Mucosa of descending colon (tissue), 3 donors: Measurements from ENCODE around the gene PRICKLE2. TPM values are rescaled to one million over a fixed set of nuclear protein-coding genes. Genes with fewer than 3 reads are reported as not detected.

Source experiments
- ATAC-seq: fragments of 200-7000 bp; cut with Tn5 transposase; one replicate; pipeline ENCODE4 v1.9.1; 2020; ENCODE audit warnings: mild to moderate bottlenecking, moderate library complexity
- DNase-seq, 3 donors: peaks; one replicate each; pipeline ENCODE4 v3.0.0-alpha.2; 2020
- H3K36me3 ChIP-seq: fragments of 200-600 bp; one replicate; pipeline ENCODE4 v1.8.0; 2021; ENCODE audit warnings: low read depth, mild to moderate bottlenecking
- H3K4me1 ChIP-seq: fragments of 200-600 bp; one replicate; pipeline ENCODE4 v1.8.0; 2021; ENCODE audit warnings: low read depth, mild to moderate bottlenecking
- H3K4me3 ChIP-seq: fragments of 200-600 bp; one replicate; pipeline ENCODE4 v1.8.0; 2021; ENCODE audit warnings: mild to moderate bottlenecking
- H3K9me3 ChIP-seq: fragments of 200-600 bp; one replicate; pipeline ENCODE4 v1.8.0; 2021; ENCODE audit warnings: mild to moderate bottlenecking
- intact Hi-C, 2 donors: fragments of 100-400 bp; cut with DNase I in 1 of 2; cut with micrococcal nuclease in 1 of 2; formaldehyde crosslinking; loops; one replicate each; pipeline versions ENCODE4 v1.11.0 to v1.11.1; 2022; cut with DNase I, micrococcal nuclease
- total RNA-seq, 3 donors: library from RNA; stranded (reverse); fragmentation: NEBNext Ultra II Directional in 2 of 3; extraction: Animal tissue kit (Norgen Biotek cat#: 25700) in 2 of 3; gene quantifications; one replicate each; pipeline versions ENCODE4 v1.2.1 to v1.2.4, GENCODE V29; 2021 to 2023
- TF ChIP-seq, protein P1 (sequence below): fragments of 200-600 bp; IDR thresholded peaks from one replicate; pipeline ENCODE4 v1.8.0; 2022; ENCODE audit warnings: antibody characterized with exemption, mild to moderate bottlenecking
- donor health status: DM: no; HTN: no; CAD: no; lungs with moderate emphysema.
- donor health status: DM: no; HTN: no; CAD: no.
- donor health status: DM: no; HTN: yes; CAD: no.

Gene PRICKLE2
- total RNA-seq, 3 donors from 2014 or later = 4.3 to 66.3 (median 7.0) TPM

DNA sequence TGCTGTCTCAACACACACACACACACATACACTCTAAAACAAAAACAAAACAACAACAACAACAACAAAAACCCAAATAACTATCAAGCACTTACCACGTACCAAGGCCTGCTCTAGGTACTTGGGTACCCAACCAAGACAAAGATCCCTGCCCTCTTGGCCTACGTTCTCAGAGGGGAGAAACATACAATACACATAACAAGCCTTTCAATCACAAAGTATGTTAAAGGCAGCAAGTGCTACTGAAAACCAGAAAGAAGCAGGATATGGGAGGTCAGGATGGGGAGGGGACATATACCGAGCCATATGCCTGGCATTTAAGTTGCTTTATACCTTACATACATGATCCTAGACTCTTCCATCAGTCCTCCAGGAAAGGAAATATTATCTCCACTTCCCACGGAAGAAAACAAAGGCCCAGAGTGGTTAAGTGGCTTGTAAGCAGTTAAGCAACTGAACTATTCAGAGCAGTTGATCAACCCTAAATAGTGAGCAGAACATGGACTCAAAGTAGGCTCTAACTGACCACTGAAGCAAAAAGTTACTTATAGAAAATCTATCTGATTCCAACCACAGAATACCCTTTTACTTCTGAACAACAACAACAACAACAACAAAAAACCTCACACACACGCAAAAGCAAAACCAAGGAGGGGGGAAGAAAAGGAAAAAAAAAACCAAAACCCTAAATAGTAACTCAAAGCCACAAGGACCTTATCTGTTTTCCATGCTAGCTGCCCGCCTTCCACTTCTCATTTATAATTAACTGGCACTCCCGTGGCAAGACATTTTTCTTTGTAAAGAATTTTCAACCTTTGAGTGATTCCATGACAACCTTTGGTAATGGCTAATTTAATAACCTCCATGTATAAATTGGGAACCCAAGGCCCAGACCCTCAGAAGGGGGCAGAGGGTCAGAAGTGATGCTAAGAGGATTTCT, 21.0 kb downstream of the PRICKLE2 start:
- intact Hi-C loops = no loop called here
- DNase-seq = no peak
- Histone ChIP-seq H3K4me1 (no peaks in the 10 kb centered on the region), H3K4me3 (no peak overlapping the region), H3K36me3 (no peaks in the 10 kb centered on the region), H3K9me3 (no peaks in the 10 kb centered on the region)
- TF ChIP-seq, protein P1, sequence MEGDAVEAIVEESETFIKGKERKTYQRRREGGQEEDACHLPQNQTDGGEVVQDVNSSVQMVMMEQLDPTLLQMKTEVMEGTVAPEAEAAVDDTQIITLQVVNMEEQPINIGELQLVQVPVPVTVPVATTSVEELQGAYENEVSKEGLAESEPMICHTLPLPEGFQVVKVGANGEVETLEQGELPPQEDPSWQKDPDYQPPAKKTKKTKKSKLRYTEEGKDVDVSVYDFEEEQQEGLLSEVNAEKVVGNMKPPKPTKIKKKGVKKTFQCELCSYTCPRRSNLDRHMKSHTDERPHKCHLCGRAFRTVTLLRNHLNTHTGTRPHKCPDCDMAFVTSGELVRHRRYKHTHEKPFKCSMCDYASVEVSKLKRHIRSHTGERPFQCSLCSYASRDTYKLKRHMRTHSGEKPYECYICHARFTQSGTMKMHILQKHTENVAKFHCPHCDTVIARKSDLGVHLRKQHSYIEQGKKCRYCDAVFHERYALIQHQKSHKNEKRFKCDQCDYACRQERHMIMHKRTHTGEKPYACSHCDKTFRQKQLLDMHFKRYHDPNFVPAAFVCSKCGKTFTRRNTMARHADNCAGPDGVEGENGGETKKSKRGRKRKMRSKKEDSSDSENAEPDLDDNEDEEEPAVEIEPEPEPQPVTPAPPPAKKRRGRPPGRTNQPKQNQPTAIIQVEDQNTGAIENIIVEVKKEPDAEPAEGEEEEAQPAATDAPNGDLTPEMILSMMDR = no peak
- no peak for ATAC-seq

DNA sequence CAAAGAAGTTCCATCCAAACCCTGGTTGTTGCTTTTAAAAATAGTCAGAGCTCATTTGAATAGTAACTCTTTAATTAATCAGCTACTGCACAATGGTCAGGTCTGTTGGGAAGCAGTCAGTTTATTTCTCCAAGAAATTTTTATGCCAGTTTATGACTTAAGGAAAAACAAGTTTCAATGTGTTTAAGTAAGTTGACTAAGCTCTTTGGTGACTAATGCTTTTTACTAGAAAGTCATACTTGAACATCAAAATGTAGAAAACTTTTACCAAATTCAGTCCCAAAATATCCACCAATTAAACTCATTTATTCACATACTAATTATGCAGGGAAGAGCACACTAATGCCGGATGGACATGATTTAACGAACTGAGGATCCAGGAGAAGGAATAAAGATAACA, 22.1 kb downstream of the PRICKLE2 start:
- intact Hi-C loops = no loop called here
- H3K4me1 ChIP-seq = no peaks in the 10 kb centered on the region
- ATAC-seq (no peak), DNase-seq (no peak)
- no peaks in the 10 kb centered on the region for H3K36me3 ChIP-seq
- H3K4me3 ChIP-seq = no peak overlapping the region
- H3K9me3 ChIP-seq = no peaks in the 10 kb centered on the region
- TF ChIP-seq, protein P1 = no peak

DNA sequence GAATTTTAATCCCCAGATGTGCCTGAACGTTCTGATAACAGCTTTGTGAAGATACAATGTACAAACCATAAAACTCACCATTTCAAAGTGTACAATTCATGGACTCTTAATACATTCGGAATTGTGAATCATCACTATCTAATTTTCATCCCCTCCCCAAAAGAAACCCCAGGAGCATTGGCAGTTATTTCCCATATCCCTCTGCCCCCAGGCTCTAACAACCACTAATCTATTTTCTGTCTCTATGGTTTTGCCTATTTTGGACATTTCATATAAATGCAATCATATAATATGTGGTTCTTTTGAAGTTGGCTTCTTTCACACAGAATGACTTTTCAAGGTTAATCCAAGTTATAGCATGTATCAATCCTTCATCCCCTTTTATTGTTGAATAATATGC, 25.3 kb downstream of the PRICKLE2 start:
- TF ChIP-seq, protein P1 = no peak
- Histone ChIP-seq H3K4me3 (no peak overlapping the region), H3K4me1 (no peaks in the 10 kb centered on the region), H3K36me3 (no peaks in the 10 kb centered on the region), H3K9me3 (no peaks in the 10 kb centered on the region)
- no peak for DNase-seq
- no peak for ATAC-seq
- intact Hi-C loops = no loop called here

DNA sequence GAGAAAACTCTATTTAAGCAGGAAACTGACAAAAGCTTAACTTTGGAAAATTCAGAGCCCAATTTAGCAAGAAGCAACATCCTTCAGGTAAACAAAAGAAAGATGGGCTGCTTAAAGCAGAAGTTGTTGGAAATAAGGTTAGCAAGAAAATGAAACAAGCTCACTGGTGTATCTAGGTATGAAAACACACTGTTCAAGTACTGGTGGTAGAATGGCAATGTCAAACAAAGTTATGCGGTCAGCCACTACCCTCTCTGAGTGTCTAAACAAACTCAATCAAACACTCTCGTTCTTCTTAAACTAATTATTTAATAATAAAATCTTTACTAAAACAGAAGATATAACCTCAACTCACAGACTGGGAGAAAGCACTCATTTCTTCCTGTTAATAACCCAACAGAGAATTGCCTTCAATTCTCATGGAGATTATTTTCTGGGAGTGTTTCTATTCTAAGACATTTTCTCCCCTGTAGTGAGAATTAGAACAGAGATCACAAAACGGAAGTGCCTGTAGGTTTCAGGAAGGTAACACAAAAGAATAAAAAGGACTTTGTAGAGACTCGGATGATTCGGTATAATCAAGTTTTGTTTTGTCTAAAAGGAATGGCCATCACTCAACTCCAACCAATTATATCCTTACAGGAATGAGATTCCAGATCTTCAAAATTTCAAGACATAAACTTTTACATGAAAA, 28.9 kb downstream of the PRICKLE2 start:
- H3K4me1 ChIP-seq = no peaks in the 10 kb centered on the region
- no peak overlapping the region for H3K4me3 ChIP-seq
- DNase-seq (no peak), ATAC-seq (no peak)
- H3K36me3 ChIP-seq = no peaks in the 10 kb centered on the region
- TF ChIP-seq, protein P1 = no peak
- no peaks in the 10 kb centered on the region for H3K9me3 ChIP-seq
- intact Hi-C loops = no loop called here

DNA sequence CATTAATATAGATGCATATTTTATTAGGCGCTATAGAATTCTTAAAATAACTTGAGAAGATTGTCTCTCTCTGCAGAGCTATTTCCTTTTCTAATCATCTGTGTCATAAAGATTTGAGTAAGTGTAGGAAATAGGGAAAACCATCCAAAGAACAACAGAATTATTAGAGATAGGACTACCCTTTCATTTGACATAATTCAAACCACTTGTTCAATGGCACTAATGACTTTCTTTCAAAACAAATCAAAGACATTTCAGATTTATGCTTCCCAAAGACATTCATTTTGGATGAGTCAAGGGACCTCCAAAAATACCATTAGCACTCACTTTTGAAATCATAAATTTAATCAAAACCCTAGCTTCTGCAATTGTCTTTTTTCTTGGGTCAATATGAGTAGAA, 29.5 kb downstream of the PRICKLE2 start:
- Histone ChIP-seq H3K36me3 (no peaks in the 10 kb centered on the region), H3K4me3 (no peak overlapping the region), H3K4me1 (no peaks in the 10 kb centered on the region), H3K9me3 (no peaks in the 10 kb centered on the region)
- DNase-seq = no peak
- intact Hi-C loops = no loop called here
- TF ChIP-seq, protein P1 = no peak
- no peak for ATAC-seq
